ENCODE measurements around the gene PPP2R2D.
A peak's percentile ranks its signal among the peaks of the same experiment; 100 is the strongest.
"Not testable (repeated sequence)": the region's sequence is repeated elsewhere in the genome, so short reads cannot be mapped to it uniquely, and the experiment has no call there.

Gene PPP2R2D

DNA sequence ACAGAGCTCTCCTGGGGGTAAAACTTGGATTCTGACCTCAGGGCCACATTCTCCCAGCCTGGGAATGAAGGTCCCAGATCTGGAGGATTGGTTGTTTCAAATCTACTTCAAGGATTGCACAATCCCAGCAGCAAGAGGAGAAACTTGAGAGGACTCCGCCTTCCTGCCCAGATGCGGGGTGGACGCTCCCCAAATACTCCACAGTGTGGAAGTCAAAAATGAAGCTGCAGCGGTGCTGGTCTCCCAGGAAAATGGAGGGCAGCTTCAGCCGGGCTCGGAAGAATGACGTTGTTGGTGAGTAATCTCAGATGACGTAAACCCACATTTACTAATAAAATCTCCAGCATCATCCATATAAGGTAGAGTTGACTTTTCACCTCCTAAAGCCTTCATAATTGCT lies 31.5 kb upstream of the PPP2R2D start:
- DNase-seq, result no peak

DNA sequence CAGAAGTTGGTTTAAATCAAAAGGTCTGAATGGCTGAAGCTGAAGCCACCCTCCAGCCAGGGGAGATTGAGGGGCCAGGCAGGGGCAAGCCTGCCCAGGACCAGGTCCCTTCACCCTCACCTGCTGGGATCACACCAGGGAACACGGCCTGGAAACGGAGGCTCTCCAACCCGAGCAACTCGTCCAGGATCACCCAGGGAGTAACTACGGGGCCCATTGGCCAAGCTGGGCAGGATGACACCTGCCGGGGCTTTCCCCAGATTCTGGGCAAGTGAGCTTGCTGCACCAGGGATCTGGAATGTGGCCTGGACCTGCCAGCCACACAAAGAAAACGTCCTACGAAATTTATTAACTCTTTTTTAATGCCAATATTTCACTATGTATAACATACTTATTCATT lies 30.4 kb upstream of the PPP2R2D start:
- DNase-seq, result no peak

DNA sequence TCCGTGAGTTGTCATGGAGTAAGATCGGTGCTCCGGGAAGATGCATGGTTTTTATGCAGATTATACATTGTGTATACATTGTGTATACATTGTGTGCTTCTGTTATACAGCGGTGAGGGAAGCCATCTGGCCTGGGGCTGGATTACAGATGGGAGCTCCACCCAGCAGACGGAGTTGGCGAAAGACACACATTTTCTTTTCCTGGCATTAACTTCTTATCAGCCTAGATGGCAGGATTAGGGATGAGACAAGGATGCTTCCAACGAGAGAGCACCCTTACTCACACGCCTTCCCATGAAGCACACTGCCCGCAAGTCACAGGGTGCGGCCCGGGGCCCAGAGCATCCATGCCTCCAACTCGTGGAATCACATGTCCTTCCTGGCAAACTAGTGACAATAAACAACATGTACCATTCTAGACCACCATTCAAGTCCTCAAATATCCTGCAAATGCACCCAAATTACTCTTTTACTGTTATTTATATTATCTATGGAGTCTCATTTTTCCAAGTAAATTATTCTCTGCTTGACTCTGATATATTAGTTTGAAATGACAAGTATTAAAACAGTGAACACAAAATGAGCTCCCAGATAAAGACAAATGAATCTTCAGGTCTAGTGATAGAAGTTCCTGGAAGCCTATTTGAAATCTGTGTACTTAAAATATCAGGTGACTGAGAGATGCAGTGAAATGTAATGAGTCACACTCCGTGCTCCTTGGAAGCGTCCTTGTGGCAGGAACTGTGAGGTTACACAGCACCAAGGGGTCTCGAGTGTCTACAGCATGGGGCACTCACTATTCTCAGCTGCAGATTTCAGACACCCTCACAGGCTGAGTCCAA lies 29.8 kb upstream of the PPP2R2D start:
- DNase-seq, result no peak

DNA sequence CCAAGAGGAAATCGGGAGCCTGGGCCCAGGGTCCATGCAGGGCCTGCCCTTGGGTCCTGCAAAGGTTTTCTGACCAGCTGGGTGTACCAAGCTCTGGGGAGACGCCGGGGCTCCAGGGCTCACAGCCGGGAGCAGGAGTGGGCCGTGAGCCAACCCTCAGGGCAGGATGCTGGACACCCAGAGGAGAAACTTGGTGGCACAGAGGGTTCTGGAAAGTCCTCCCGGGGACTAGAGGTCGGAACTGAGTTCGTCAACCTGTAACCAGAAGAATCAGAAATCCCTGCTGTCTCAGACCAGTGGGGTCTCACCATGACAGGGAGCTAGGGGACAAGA lies 29.2 kb upstream of the PPP2R2D start:
- DNase-seq, result no peak

DNA sequence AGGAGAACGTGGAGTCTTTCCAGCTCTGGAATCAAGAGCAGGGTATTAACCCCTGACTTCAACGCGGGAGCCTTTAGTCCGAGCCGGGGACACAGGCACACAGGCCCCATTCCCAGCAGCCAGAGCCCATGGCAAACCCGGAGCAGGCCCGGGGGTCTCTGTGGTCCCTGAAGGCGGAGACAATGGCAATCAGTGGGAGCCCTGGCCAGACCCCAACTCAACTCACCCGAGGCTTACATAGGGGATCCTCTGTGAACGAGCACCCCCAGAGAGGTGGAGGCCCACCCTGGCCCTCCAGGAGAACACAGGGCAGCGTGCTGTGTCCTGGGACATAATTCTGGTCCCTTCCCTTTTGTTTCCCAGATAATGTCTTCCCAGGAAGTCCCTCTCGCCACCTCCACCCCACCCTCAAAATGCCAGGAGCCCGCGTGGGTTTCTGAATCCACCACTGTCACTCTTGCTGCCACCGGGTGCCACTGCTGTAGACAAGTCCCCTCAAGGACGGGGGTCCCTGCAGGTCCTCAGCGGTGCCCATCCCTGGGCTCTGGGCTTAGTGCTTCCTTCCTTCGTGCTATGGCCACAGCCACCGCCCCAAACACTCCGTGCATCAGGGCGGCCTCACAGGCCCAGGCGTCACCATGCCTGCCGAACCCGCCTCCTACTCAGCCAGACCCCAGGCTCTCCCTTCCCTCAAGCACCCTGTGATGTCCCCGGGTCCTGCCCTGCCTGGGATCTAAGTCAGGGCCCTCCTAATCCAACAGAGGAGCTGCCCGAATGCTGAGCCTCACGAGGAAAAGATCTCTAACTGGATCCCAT lies 28.6 kb upstream of the PPP2R2D start:
- no peak for DNase-seq

DNA sequence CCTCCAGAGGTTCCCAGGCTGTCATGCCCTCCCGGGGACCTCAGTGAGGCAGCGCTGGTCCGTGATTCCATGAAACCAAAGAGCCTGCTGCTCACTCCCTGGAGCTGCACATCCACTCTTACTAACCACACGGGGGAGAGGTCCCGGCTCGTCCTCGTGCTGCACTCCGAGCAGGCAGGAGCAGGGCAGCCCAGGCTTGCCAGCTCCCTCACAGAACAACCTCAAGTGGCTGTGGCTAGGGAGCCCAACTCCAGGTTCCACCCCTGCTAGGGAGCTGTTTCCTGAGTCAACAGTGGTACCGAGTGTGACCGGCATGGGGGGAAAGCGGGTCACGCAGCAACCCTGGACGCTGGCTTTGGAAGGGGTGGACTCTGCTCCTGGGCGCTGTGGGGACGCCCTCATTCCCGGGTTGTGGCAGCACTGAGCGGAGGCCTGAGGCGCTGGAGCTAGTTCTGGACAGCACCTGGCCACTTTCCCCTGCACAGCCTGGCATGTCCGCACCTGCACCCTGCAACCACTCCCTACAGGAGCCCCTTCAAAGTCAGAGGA lies 27.9 kb upstream of the PPP2R2D start:
- peak; percentile 10 for DNase-seq

DNA sequence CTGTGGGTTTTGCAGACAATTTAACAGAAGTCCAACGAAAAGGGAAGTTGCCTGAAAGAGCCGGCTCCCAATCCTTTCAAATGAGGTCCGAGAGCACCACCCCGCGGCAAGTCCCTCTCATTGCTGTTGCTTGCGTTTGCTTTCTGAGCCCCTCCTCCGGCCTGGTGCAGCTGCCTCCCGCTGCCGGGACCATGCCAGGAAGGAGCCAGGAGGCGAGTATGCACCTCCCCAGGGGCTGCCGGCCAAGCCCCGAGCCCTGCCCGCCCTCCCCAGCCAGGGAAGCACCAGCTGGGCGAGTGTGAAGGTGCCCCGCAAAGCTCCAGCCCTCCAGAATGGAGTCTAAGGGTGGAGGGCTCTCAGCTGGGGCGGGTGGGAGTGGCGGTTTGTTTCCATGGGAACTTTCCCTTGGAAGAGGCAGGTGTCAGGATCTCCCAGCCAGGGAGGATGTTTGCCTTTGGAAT lies 25.8 kb upstream of the PPP2R2D start:
- DNase-seq, result peak; percentile 91

DNA sequence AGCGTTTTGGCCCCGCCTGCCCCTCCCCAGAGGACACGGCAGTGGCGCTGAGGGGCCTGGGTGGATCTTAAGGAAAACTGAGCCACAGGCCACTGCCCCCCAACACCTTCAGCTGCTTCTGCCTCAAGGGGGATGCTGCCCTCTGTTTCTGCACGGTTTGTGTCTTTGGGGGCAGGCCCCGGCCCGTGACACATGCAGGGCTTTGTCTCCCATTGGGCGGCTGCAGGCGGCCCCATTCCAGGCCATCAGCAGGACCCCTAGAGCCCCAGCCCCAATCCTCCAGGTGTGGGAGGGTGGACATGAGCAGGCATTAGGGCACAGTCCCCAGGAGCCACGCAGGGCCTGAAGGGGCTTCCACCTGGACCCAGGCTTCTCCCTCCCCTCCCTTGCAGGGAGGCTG lies 25.3 kb upstream of the PPP2R2D start:
- DNase-seq, result no peak

DNA sequence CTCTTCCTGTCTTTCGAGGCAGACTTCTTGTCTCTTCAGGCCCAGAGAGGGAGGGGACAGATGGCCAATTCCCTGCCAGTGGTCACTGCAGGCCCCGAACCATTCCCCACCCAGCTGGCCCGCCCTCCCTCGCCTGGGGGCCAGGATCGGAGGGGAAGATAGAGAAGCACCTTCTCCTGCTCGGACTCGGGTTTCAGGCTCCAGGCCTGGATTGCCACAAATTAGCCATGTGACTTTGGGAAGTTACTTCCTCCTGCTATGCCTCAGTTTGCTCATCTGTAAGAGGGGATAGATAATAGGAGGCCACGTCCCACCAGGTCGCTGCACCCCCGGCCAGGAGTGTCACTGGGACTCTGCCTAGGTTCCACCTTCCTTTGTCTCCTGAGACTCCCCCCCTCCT lies 24.8 kb upstream of the PPP2R2D start:
- no peak for DNase-seq

DNA sequence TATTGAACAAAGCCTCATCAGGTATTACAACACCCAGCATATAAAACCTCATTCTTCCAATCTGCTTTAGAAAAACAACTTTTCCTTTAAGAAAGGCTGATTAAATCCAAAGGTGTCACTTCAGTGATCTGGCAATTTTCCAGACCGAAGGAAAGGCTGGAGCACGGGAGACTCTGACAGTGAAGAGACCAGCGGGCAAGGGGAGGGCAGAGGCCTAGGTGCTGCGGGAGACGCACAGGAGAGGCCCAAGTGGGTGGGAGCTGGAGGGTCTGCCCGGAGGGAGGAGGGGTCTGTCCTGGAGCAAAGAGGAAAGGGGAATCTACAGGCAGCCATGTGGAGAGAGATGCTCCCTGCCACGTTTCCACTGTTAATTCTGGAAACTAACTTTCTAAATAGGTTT lies 24.3 kb upstream of the PPP2R2D start:
- no peak for DNase-seq

DNA sequence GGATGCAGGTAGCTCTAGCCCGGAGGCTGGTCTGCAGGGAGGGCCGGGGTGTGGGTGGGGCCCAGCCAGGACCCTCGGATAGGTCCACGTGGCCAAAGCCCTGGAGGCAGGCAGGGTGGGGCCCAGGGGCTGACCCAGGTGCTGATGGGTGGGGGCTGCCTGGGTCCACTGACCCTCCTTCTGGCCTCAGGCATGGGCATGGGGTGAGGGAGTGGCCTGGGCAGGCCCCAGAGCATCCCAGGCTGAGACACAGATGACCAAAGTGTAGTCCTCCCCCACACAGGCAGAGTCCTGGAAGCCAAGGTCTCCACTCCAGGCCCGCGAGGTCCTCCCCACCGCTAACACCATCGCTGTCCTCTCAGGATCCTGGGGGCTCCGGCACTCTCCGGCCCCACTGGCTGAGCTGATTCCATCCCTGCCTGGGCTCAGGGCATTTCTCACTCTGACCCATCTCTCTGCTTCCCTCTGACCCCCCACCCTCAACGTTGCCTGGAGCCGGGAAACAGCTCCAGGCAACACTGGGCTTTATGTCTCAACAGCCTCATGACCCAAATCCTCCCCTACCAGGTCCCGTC lies 20.7 kb upstream of the PPP2R2D start:
- DNase-seq, result no peak

DNA sequence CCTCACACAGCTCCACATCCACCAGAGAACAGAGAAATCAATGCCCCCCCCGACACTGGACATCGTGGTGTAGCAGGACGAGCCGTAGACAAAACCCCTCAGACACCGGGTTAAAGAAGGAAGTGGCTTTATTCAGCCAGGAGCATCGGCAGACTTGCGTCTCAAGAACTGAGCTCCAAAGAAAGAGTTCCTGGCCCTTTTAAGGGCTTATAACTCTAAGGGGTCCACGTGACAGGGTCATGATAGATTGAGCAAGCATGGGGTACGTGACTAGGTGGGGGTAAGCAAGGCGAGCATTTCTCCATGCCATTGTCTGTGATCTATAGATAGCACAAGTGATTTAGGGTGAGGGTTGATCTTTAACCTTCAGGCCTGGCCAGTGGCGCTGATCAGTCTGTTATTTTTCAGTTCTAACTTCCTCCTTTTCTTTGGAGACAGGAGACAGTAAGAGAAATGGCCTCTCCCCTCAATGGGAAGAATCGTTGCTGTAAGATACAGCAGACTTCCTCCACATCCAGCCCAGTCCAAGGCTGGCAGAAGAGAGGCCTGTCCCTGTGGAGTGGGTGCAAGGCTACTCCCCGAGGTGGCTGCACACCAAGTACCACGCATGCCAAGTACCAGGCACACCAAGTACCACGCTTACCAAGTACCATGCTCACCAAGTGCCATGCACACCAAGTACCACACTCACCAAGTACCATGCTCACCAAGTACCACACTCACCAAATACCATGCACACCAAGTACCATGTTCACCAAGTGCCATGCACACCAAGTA lies 19.5 kb upstream of the PPP2R2D start:
- no peak for DNase-seq

DNA sequence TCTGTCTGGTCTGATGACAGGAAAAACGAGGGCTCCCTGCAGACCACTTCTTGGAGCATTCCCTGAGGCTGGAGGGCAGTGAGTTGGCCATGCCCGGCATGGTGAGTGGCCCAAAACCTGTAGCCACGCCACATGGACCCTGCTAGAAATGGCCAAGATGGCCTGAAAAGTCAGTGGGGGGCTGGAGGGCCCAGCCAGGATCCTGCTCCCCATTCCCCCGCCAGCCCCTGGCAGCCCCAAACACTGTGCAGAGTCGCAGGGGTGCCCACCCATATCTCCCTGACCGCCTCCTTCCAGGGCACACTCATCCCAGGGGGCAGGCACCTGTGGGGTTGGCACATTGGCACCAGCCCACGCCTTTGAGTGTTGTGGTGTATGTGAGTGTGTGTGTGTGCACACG lies 18.7 kb upstream of the PPP2R2D start:
- no peak for DNase-seq

DNA sequence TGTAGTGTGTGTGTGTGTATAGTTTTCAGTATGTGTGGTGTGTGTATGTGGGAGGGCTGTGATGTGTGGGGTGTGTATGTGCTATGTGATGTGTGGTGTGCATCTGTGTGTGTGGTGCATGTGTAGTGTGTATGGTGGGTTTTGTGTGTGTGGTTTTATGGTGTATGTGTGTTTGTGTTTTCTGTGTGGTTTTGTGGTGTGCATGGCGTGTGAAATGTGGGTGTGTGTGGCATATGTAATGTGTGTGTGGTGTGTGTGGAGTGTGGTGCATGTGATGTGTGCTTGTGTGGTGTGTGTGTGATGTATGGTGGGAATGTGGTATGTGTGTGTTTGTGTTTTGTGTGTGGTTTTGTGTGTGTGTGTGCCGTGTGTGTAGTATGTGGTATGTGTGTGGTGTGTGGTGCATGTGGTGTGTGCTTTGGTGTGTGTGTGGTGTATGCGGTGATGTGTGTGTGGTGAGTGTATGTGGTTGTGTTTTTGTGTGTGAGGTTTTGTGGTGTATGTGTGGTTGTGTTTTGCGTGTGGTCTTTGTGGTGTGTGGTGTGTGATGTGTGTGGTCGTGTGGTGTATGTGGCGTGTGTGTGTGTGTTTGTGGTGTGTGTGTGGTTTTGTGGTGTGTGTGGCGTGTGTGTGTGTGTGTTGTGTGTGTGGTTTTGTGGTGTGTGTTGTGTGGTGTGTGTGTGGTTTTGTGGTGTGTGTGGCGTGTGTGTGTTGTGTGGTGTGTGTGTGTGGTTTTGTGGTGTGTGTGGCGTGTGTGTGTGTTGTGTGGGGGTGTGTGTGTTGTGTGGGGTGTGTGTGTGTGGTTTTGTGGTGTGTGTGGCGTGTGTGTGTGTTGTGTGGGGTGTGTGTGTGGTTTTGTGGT lies 18.0 kb upstream of the PPP2R2D start:
- no peak for DNase-seq

DNA sequence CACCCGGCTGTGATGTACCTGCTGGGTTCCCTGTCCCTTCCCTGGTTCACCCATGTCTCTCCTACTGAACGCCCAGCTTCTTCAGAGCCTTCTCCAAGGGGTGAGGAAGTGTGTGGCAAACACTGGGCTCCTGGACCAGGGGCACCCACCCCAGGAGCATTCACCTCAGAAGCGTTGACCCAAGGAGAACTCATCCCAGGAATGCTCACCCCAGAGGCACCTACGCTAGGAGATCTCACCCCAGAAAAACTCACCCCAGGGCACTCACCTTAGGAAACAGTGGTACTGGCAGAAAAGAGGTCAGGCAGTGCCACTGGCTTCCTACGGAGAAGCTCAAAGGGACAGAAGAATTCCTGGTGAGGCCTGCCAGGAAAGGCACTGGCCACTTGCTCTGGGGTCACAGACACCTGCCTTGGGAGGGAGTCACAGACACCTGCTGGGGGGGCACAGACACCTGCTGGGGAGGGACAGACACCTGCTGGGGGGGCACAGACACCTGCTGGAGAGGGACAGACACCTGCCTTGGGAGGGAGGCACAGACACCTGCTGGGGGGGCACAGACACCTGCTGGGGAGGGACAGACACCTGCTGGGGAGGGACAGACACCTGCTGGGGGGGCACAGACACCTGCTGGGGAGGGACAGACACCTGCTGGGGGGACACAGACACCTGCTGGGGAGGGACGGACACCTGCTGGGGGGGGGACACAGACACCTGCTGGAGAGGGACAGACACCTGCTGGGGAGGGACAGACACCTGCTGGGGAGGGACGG lies 17.0 kb upstream of the PPP2R2D start:
- not testable (repeated sequence) for DNase-seq

DNA sequence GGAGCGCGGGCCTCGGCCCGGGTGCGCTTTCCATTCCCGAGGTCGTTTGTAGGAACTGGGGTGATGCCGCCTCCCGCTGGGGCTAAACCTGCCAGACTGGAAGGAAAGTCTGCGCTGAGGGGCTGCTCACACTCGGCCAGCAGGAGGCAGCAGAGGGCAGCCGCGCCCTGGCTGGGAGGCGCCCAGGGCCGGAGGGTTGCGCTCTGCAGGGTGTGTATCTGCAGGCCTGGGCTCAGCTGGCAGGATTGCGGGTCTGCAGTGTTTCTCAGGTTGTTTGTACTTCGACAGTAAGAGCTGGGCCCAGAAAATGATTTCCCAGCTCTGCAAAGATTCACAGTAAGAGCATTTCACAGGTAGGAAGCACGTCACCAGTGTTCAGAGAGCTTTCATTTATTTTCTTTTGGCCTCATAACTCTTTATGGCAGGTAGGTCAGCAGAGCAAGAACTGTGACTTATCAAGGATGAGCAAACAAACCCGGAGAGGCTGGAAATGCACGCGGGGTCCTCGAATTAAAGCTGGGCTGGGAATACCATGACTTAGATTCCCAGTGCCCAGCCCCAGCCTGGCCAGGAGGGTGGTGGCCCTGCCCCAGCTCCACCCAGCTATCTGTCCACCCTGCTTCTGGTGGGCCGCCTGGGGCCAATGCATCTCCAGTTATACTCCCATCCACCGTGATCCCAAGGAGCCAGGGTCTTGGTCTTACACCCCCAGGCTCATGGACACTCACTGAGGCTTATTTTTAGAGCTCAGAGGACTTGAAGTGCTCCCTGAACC lies 15.2 kb upstream of the PPP2R2D start:
- no peak for DNase-seq

DNA sequence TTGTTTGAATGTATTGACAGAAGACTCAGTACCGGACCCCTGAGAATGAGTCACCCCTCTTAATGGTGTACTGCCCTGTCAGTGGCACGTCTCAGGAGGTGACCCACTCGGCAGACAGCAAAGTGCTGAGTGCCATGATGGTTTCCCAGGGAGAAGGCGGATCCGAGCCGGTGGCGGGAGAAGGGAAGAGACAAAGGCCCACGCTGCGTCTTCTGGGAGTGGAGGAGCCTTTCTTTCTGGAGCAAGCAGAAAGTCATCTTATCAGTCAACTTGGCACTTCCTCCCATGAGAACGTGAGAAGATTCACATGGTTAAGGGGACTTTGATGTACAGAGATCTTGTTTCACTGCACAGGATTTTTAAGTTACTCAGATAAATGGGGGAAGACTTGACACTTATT lies 14.6 kb upstream of the PPP2R2D start:
- no peak for DNase-seq

DNA sequence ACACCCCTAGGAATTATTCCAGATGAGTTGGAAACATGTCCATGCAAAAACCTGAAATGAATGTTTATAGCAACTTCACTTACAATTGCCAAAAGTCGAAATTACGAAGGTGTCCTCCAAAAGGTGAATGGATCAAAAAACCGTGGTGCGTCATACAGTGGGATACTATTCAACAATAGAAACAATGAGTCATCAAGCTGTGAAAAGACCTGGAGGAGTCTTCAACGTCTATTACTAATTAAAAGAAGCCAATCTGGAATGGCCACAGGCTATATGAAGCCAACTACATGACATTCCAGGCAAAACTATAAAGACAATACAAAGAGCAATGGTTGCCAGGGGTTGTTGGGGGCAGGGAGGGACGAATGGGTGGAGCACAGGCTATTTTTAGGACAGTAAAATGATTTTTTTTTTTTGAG lies 12.6 kb upstream of the PPP2R2D start:
- DNase-seq, result no peak

DNA sequence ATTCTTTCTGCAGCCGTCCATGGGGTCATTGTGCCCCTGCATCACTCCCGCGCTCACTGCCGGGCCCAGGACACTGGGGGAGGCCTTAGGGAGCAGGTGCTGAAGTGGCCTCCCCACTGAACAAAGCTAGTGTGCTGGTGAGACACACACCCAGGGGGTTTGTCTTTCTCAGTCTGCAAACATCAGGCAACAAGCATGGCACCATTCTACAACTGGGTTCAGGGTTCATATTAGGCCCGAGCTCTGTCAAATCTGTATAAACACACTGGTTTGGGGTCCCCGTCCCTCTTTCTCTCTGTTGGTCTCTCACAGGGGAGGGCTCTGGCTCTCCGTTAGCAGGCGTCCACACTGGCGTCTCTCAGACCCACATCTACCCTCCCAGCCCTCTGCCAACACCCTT lies 11.1 kb upstream of the PPP2R2D start:
- no peak for DNase-seq
